CD14-positive monocyte (primary cell): Measurements from ENCODE around the gene CYBB. TPM values are rescaled to one million over a fixed set of nuclear protein-coding genes. Genes with fewer than 3 reads are reported as not detected.

Experiments used
- DNase-seq, 3 donors: peaks; one replicate each; pipeline ENCODE4 v3.0.0-alpha.2; 2011 to 2022
- H2AFZ ChIP-seq: 2 replicates; pipeline ENCODE4 v1.6.0; 2012; ENCODE audit warnings: mild to moderate bottlenecking, low read depth, low read length, inconsistent platforms; ENCODE audit not compliant: insufficient read depth, poor library complexity, severe bottlenecking
- H3K27ac ChIP-seq, 2 donors: 1 replicate in 1 of 2; 2 replicates in 1 of 2; pipeline ENCODE4 v1.5.1; 2012 to 2013; ENCODE audit warnings: low read length in 2 of 2, control low read depth in 1 of 2, inconsistent platforms in 1 of 2, low read depth in 1 of 2, mild to moderate bottlenecking in 1 of 2
- H3K27me3 ChIP-seq, 2 donors: one replicate each; pipeline versions ENCODE4 v1.6.0 to v1.6.1; 2011 to 2013; ENCODE audit warnings: low read length in 2 of 2; ENCODE audit not compliant: control insufficient read depth in 2 of 2, insufficient read depth in 2 of 2
- H3K36me3 ChIP-seq, 2 donors: replicated peaks in 1 of 2; 1 replicate in 1 of 2; 2 replicates in 1 of 2; pipeline versions ENCODE4 v1.5.1 to v1.6.1; 2012 to 2013; ENCODE audit warnings: low read length in 2 of 2, control low read depth in 1 of 2, inconsistent platforms in 1 of 2, mild to moderate bottlenecking in 1 of 2; ENCODE audit not compliant: insufficient read depth in 2 of 2, control insufficient read depth in 1 of 2
- H3K4me1 ChIP-seq, 2 donors: 1 replicate in 1 of 2; 2 replicates in 1 of 2; pipeline versions ENCODE4 v1.5.1 to v1.6.1; 2012 to 2013; ENCODE audit warnings: low read length in 2 of 2, control low read depth in 1 of 2, inconsistent platforms in 1 of 2, mild to moderate bottlenecking in 1 of 2, moderate library complexity in 1 of 2; ENCODE audit not compliant: insufficient read depth in 2 of 2, control insufficient read depth in 1 of 2
- H3K4me2 ChIP-seq: replicated peaks from 2 replicates; pipeline ENCODE3; 2012; ENCODE audit warnings: low read length, moderate library complexity, mild to moderate bottlenecking; ENCODE audit not compliant: poor library complexity, severe bottlenecking; ENCODE audit errors: extremely low read depth
- H3K4me3 ChIP-seq, 3 experiments: fragments of 200-600 bp in 1 of 3; sonication (generic) in 1 of 3; replicated peaks in 1 of 3; 1 replicate in 2 of 3; 2 replicates in 1 of 3; pipeline ENCODE4 v1.5.1; 2011 to 2013; ENCODE audit warnings: low read length in 3 of 3, mild to moderate bottlenecking in 3 of 3, control low read depth in 2 of 3, low read depth in 2 of 3, inconsistent platforms in 1 of 3, moderate library complexity in 1 of 3
- H3K79me2 ChIP-seq: 2 replicates; pipeline ENCODE4 v1.6.0; 2012; ENCODE audit warnings: mild to moderate bottlenecking, control low read depth, inconsistent platforms, low read length, moderate library complexity; ENCODE audit not compliant: insufficient read depth
- H3K9ac ChIP-seq: 2 replicates; pipeline ENCODE4 v1.6.0; 2017; ENCODE audit warnings: low read length, mild to moderate bottlenecking; ENCODE audit not compliant: insufficient read depth, poor library complexity, severe bottlenecking
- H3K9me3 ChIP-seq, 2 donors: replicated peaks in 1 of 2; 1 replicate in 1 of 2; 2 replicates in 1 of 2; pipeline versions ENCODE4 v1.5.1 to v1.6.1; 2012 to 2013; ENCODE audit warnings: low read length in 2 of 2, control low read depth in 1 of 2; ENCODE audit not compliant: control insufficient read depth in 1 of 2, insufficient read depth in 1 of 2
- H4K20me1 ChIP-seq: 2 replicates; pipeline ENCODE4 v1.6.0; 2012; ENCODE audit warnings: mild to moderate bottlenecking, low read length, control low read depth, moderate library complexity; ENCODE audit not compliant: insufficient read depth
- H3K27ac Mint-ChIP-seq, 7 donors: one replicate each; pipeline ENCODE4 v1.8.0; 2020; ENCODE audit warnings: mild to moderate bottlenecking in 7 of 7, mixed read lengths in 7 of 7, moderate library complexity in 6 of 7, inconsistent platforms in 2 of 7
- H3K27me3 Mint-ChIP-seq, 3 donors: one replicate each; pipeline ENCODE4 v1.8.0; 2021 to 2022; ENCODE audit warnings: low read depth in 3 of 3, mild to moderate bottlenecking in 3 of 3, mixed read lengths in 3 of 3, moderate library complexity in 3 of 3, inconsistent platforms in 1 of 3
- H3K36me3 Mint-ChIP-seq, 2 donors: one replicate each; pipeline ENCODE4 v1.8.0; 2020; ENCODE audit warnings: mixed read lengths in 2 of 2, inconsistent platforms in 1 of 2, mild to moderate bottlenecking in 1 of 2
- H3K4me1 Mint-ChIP-seq: one replicate; pipeline ENCODE4 v1.8.0; 2020; ENCODE audit warnings: mild to moderate bottlenecking, mixed read lengths
- H3K4me3 Mint-ChIP-seq, 2 donors: one replicate each; pipeline ENCODE4 v1.8.0; 2020; ENCODE audit warnings: mild to moderate bottlenecking in 2 of 2, mixed read lengths in 2 of 2, moderate library complexity in 1 of 2
- H3K9me3 Mint-ChIP-seq, 7 donors: one replicate each; pipeline ENCODE4 v1.8.0; 2020 to 2022; ENCODE audit warnings: mixed read lengths in 7 of 7, mild to moderate bottlenecking in 6 of 7, moderate library complexity in 6 of 7, inconsistent platforms in 2 of 7
- CTCF ChIP-seq: fragments of 200-600 bp; IDR thresholded peaks from one replicate; pipeline ENCODE4 v1.8.0; 2022; ENCODE audit warnings: antibody characterized with exemption, mild to moderate bottlenecking
- WGBS: methylation state at CpG from one replicate; pipeline ENCODE4 v1.1.5; 2013; ENCODE audit warnings: missing lambda C conversion rate; ENCODE audit not compliant: insufficient coverage; 5-methylcytosine and 5-hydroxymethylcytosine counted together
- intact Hi-C, 2 donors: fragments of 100-400 bp; cut with micrococcal nuclease; formaldehyde crosslinking; loops; one replicate each; pipeline versions ENCODE4 v1.15.0 to v1.15.1; 2023
- polyA plus RNA-seq, 3 donors: library from polyadenylated mRNA; depleted of rRNA in 1 of 3; unstranded in 2 of 3; stranded (reverse) in 1 of 3; fragments of 300-500 nt in 2 of 3; fragments of >200 nt in 1 of 3; fragmentation: Illumina TruSeq in 2 of 3; gene quantifications; 1 replicate in 2 of 3; 2 replicates in 1 of 3; pipeline ENCODE4 v1.2.3, GENCODE V29; 2012 to 2021

CYBB gene
- polyA plus RNA-seq, 3 donors = 328 to 851 (median 842) TPM

- peaks cover 6 to 10% of the 10 kb centered on the region in 2 donors for H3K36me3 ChIP-seq
- H3K4me1 ChIP-seq = peaks cover 54 to 55% of the 10 kb centered on the region in 2 donors
- H3K36me3 Mint-ChIP-seq = peaks cover 9 to 12% of the 10 kb centered on the region in 2 donors
- H3K9ac ChIP-seq = no peak overlapping the region
- H3K27me3 ChIP-seq = no peaks in the 10 kb centered on the region
- H3K4me2 ChIP-seq = peak overlapping the region; percentile 0
- peaks cover 0 to 3% (median 0%) of the 10 kb centered on the region in 7 donors for H3K9me3 Mint-ChIP-seq
- no peaks in the 10 kb centered on the region for H3K9me3 ChIP-seq
- H3K79me2 ChIP-seq = no peaks in the 10 kb centered on the region
- H3K4me3 ChIP-seq = no peak overlapping the region
- no peak overlapping the region for H3K27ac ChIP-seq
- no peak overlapping the region for H2AFZ ChIP-seq
- H3K4me3 Mint-ChIP-seq = no peak overlapping the region
- H3K4me1 Mint-ChIP-seq = peaks cover 70% of the 10 kb centered on the region
- DNase-seq = no peak
- peaks cover 0 to 10% (median 0%) of the 10 kb centered on the region in 3 donors for H3K27me3 Mint-ChIP-seq
- intact Hi-C loops = no loop called here
- no peak overlapping the region for H3K27ac Mint-ChIP-seq
- no peak for TF ChIP-seq CTCF
- no CpG with 5 or more reads among the region's 2 CpGs for WGBS
- H4K20me1 ChIP-seq = no peaks in the 10 kb centered on the region
Observed at GRCh38 chrX:37818031-37818430, 38.2 kb downstream of the CYBB start.

- intact Hi-C loops = loop anchor here in 1 of 2 donors (10.0 kb wide), 1 partner anchor 76 kb away; no protein-coding TSS in a partner anchor
Observed at GRCh38 chrX:37820646-37821045, 40.8 kb downstream of the CYBB start.

More at GRCh38 chrX:37820646-37821045, 40.8 kb downstream of the CYBB start:
- no peak overlapping the region for H3K4me2 ChIP-seq
- no peak overlapping the region for H3K4me3 ChIP-seq
- H4K20me1 ChIP-seq = no peaks in the 10 kb centered on the region
- H3K27me3 Mint-ChIP-seq = peaks cover 0 to 10% (median 0%) of the 10 kb centered on the region in 3 donors
- H2AFZ ChIP-seq = no peak overlapping the region
- H3K27me3 ChIP-seq = peaks cover 0 to 2% of the 10 kb centered on the region in 2 donors
- H3K9me3 Mint-ChIP-seq = peaks cover 0 to 3% (median 0%) of the 10 kb centered on the region in 7 donors
- peaks cover 0 to 2% of the 10 kb centered on the region in 2 donors for H3K36me3 Mint-ChIP-seq
- H3K4me1 ChIP-seq = peaks cover 50 to 55% of the 10 kb centered on the region in 2 donors
- H3K9me3 ChIP-seq = no peaks in the 10 kb centered on the region
- H3K27ac Mint-ChIP-seq = peak overlapping the region in 1 of 7 donors; percentile 39
- no peak for DNase-seq
- H3K4me1 Mint-ChIP-seq = peaks cover 68% of the 10 kb centered on the region
- no peaks in the 10 kb centered on the region for H3K36me3 ChIP-seq
- no peak overlapping the region for H3K27ac ChIP-seq
- TF ChIP-seq CTCF = no peak
- H3K9ac ChIP-seq = no peak overlapping the region
- no peak overlapping the region for H3K4me3 Mint-ChIP-seq
- WGBS = no CpG with 5 or more reads among the region's 1 CpG
- no peaks in the 10 kb centered on the region for H3K79me2 ChIP-seq
